ENCODE results near the gene HSPA12B.

DNA sequence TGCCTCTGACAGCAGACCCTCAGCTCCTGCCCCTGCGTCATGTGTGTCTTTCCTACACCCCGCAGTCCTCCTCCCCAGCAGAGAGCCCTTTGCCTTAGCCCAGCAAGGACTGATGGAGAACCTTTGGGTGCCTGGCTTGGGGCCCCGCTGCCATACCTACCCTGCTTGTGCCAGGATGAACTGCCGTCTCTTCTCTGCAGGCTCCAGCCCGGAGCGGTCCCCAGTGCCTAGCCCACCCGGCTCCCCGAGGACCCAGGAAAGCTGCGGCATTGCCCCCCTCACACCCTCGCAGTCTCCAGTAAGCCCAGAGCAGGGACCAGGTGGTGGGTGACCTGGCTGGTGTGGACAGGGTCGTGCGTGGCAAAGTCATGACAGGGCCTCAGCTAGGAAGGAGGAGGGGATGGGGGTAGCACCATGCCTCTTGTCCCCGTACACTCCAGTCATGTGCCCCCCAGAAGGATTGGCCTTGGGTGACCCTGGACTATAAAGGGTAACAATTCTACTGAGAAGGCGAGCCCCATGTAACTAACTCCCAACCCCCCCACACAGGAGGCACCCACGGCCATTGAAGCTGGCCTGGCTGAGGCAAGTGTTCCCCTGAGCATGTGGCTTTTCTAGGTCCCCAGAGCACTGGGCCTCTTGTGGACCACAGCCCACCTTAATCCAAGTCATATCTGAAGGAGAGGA lies 8.3 kb downstream of the HSPA12B start:
- TF ChIP-seq, protein P1, sequence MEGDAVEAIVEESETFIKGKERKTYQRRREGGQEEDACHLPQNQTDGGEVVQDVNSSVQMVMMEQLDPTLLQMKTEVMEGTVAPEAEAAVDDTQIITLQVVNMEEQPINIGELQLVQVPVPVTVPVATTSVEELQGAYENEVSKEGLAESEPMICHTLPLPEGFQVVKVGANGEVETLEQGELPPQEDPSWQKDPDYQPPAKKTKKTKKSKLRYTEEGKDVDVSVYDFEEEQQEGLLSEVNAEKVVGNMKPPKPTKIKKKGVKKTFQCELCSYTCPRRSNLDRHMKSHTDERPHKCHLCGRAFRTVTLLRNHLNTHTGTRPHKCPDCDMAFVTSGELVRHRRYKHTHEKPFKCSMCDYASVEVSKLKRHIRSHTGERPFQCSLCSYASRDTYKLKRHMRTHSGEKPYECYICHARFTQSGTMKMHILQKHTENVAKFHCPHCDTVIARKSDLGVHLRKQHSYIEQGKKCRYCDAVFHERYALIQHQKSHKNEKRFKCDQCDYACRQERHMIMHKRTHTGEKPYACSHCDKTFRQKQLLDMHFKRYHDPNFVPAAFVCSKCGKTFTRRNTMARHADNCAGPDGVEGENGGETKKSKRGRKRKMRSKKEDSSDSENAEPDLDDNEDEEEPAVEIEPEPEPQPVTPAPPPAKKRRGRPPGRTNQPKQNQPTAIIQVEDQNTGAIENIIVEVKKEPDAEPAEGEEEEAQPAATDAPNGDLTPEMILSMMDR (conservative IDR thresholded peaks at IDR 0.05; ENCODE audit: low read depth, low read length) = no peak
- TF ChIP-seq EZH2 (IDR thresholded peaks at IDR 0.05; ENCODE audit: borderline replicate concordance, low read depth, low read length, poor library complexity, severe bottlenecking) = no peak

Measured in A673 (cell line).